ENCODE data around the gene NPVF.

The NPVF gene

DNA sequence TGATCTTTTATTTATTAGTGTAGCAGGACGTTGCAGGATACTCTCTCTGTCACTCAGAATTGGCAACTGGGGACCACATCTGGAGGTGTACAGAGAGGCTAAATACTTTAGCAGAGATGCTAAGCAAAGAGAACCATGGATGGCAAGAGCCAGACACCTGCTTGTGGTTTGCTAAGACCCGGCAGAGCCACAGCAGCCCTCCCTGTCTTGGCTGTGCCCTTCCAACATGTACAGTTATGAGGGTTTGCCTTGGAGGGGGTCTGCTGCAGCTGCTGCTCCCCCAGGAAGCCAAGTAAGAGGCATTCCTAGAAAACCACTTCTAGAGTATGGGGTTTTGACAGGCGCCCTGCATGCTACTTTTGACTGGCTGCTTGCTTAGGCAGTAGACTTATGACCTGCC is 5.1 kb downstream of the NPVF start:
- DNase-seq = no peak

- DNase-seq = no peak
These were observed 5.6 kb downstream of the NPVF start for GRCh38 chr7:25222666-25223065.

GRCh38 chr7:25221009-25221408 is 7.3 kb downstream of the NPVF start:
- no peak for DNase-seq

GRCh38 chr7:25218191-25218590 is 10.1 kb downstream of the NPVF start:
- DNase-seq = no peak

GRCh38 chr7:25216837-25217236 is 11.4 kb downstream of the NPVF start:
- DNase-seq = peak; percentile 76

DNA sequence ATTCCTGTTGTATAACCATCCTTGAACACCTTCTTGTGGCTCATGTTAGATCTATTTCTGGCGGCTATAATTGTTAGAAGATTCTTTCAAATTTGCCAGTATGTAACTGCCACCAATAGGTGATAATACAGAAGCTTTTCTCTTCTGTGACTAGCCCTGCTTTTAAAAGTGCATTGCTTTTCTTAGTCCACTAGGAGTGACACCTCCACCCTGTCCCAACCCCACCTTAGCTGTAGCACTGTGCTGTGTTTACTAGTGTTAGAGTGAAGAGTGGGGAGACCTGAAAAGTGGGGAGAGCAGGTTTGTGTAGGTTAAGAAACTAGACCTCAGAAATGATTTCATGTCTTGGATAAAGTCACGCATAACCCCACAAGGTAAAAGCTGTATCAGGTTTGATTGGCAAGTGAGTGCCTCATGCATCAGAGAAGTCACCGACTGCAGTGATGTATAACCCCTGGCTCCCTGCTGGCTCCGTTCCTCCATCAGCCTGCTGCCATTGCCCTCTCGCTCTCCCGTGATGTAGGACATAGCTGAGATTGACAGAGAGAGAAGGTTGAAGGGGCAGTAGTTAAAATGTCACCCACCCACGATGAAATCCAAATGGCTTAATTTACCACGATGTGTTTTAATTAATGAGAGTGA is 12.5 kb downstream of the NPVF start:
- DNase-seq = no peak

DNA sequence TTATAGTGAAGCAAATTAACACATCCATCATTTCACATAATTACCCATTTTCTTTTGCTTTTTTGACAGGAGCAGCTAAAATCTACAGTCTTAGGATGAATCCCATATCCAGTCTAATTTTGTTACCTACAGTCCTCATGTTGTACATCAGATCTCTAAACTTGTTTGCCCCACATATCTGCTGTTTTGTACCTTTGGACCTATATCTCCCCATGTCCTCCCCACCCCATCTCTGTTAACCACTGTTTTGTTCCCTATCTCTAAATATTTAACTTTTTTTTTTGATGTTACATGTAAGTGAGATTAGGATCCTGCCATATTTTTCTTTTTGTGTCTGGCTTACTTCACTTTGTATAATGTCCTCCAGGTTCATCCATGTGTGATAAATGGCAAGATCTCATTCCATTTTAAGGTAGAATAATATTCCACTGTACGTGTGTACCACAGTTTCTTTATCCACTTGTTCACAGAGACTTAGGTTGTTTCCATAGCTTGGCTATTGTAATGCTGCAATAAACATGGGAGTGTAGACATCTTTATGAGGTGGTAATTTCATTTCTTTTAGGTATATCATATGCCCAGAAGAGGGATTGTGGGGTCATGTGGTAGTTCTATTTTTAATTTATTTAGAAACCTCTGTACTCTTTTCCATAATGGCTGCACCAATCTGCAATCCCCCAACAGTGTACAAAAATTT is 19.6 kb downstream of the NPVF start:
- DNase-seq = no peak

DNA sequence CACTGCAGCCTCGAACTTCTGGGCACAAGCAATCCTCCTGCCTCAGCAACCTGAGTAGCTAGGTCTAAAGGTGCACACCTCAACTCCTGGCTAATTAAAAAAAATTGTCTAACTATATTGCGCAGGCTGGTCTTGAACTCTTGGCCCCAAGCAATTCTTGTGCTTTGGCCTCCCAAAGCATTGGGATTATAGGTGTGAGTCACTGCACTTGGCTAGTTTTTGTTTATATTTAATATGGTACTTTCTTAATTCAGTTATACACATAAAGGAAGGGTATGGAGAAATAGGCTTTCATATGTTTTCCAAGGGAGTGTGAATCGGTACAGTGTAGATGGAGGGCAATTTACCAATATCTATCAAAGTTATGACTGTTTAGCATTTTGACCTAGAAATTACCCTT is 20.4 kb downstream of the NPVF start:
- DNase-seq = no peak

DNA sequence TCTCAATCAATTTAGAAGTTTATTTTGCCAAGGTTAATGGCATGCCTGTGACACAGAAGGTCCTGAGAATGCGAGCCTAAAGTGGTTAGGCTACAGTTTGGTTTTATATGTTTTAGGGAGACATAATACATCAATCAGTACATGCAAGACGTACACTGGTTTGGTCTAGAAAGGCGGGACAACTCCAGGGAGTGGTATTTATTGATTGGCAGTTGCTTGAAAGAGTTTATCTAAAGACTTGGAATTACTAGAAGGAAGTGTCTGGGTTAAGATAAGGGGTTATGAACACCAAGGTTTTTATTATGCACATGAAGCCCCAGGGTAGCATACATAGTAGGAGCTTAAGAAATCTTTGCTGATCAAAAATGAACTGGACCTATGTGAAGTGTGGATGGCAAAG is 21.5 kb downstream of the NPVF start:
- DNase-seq = no peak

- no peak for DNase-seq
These were observed 32.0 kb downstream of the NPVF start for GRCh38 chr7:25196132-25196896.

DNA sequence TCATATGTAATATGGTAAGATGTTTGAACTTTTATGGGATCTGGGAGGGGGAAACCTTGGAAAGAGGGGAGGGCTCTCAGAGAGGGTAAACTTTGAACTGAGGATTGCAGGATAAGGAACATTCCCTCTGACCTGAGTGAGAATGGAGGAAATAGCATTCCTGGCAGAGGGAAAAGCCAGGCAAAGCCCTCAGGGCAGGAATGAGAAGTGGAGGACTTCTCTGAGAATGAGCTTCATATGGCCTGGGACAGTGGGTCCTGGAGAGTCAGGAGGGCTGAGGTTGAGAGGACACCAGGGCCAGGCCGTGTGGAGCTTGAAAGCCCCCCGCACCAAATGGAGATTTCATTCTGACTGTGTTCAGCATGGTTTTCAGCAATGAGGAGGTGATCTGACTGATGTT is 34.2 kb downstream of the NPVF start:
- DNase-seq = no peak

GRCh38 chr7:25192043-25192442 is 36.2 kb downstream of the NPVF start:
- no peak for DNase-seq

DNA sequence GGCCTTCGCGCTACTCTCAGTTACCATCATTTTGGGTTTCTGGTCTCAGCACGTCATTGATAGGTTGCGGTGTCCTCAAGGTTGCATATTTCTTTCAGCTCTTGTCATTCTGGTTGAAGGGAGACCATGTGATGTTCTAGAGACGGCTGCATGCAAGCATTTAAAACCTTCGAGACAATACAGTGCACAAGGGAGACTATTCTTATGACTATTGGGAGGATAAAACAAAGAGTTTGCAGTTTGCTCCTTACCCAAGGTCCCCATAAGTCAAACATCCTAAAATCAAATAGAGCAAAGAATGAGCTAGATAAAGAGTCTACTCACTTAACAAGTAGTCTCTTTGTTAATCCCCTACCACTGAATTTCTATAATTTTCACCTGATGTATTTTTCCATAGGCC is 39.1 kb downstream of the NPVF start:
- no peak for DNase-seq

DNA sequence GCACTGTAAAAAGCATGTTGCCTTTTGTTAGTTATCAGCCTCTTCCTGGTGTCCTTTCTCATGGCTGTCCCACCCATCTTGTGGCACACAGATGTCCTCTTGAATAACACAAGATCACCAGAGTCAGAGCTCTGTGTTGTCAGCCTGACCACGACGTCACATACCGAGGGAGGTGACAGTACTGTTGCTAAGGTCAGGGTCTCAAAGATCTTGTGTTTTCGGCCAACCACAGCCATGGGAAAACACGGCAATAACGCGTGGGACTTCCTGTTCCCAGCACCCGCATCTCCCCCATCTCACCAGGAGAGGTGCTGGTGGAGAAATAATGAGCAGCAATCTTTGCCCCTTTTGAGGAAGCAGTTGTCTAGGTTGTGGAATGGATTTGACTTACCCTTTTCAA is 40.4 kb downstream of the NPVF start:
- no peak for DNase-seq

- no peak for DNase-seq
These were observed 41.9 kb downstream of the NPVF start for GRCh38 chr7:25186436-25186835.

DNA sequence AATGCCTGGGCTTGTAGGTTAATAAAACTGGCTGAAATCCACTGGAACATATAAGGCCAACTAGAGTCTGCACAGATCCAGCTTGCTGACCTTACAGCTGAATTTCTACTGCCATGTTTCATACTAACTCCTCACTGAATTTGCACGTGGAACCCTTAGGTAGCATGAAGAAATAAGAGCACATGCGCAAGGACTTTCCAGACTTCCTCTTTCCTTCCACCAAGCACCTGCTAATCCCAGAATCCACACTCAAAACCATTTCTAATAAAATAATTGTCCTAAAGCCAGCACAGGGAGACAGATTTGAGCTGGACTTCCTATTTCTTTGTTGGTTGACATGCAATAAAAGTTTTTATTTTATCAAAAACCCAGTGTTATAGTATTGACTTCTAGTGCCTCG is 46.8 kb downstream of the NPVF start:
- DNase-seq = no peak

DNA sequence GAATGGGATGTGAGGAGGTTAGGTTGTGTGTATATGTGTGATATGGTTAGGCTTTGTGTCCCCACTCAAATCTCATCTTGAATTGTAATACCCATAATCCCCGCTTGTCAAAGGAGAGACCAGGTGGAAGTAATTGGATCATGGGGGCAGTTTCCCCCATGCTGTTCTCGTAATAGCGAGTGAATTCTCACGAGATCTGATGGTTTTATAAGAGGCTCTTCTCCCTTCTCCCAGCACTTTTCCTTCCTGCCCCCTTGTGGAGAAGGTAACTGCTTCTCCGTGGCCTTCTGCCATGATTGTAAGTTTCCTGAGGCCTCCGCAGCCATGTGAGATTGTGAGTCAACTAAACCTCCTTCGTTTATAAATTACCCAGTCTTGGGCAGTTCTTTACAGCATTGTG is 47.3 kb downstream of the NPVF start:
- no peak for DNase-seq

DNA sequence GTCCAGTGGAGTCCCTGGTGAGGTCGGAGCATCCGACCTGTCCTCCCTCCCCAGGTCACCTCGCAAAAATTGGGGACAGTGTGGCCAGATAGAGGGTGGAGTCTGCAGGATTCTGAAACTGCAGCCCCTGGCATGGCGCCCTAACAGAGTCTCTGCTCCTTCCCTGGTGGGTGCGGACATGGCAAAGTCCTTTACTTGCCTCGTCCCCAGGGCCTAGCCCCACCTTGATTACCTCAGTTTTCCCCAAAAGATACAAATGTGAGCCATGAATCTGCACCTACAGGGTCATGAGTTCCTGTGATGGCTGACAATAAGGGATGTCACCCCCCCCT is 47.7 kb downstream of the NPVF start:
- DNase-seq = no peak

- peak; percentile 79 for DNase-seq
These were observed 48.3 kb downstream of the NPVF start for GRCh38 chr7:25179771-25180591.

- no peak for DNase-seq
These were observed 49.0 kb downstream of the NPVF start for GRCh38 chr7:25179325-25179724.

Data from NCI-H1694 (cell line).